GM13977 (cell line): ENCODE measurements around the gene ASB7.

Experiments used
- DNase-seq: peaks from one replicate; pipeline ENCODE4 v3.0.0; 2012; ENCODE audit warnings: low spot score
- in situ Hi-C: fragments of 300-500 bp; cut with MboI; formaldehyde crosslinking; loops from one replicate; pipeline ENCODE4 v1.12.0; 2022; ENCODE audit warnings: low sequenced_read_pairs, low pct_unique_long_range_greater_than_20kb, mixed read lengths, inconsistent platforms; ENCODE audit not compliant: unreplicated experiment
- TF ChIP-seq, protein P1 (sequence below): IDR thresholded peaks from 2 replicates; pipeline ENCODE4 v1.5.1; 2012; ENCODE audit warnings: mild to moderate bottlenecking, control low read depth; ENCODE audit not compliant: insufficient read depth; ENCODE audit errors: extremely low read depth, missing control alignments

Gene ASB7

DNA sequence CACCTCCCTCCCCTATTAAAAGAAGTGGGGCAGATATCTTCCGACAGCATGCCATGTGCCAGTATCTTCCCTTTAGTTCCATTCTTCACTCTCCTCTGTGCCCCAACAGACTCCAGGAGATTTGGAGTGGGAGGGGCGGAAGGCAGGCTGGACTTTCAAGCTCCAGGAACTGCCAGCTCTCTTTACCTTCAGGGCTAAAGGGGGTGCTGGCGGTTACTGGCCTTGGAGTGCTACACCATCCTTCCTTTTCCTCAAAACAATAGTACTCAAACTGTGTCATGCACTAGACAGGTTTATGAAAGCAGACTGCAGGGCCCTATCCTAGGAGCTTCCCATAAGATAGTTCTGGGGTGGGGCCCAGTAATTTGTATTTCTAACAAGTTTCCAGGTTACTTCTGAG lies 6.4 kb upstream of the ASB7 start:
- in situ Hi-C loops, result no loop called here

DNA sequence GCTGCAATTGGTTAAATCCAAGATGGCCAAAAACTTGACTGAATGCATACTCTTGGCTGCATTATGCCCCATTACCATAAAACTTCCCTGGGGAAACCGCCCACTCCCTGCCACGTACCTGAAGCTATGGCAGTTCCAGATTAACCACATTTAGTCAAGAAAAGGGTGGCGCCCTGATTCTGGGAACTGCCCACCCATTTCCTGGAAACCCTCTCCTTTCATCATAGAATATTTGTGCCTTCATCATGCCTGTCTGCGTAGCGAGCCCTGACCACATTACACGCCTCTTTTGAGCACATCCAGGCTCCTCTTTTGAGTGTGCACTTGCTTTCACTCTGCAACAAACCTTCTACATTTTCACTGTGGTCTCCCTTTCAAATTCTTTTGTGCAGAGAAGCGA lies 5.6 kb upstream of the ASB7 start:
- in situ Hi-C loops, result no loop called here
- TF ChIP-seq, protein P1, sequence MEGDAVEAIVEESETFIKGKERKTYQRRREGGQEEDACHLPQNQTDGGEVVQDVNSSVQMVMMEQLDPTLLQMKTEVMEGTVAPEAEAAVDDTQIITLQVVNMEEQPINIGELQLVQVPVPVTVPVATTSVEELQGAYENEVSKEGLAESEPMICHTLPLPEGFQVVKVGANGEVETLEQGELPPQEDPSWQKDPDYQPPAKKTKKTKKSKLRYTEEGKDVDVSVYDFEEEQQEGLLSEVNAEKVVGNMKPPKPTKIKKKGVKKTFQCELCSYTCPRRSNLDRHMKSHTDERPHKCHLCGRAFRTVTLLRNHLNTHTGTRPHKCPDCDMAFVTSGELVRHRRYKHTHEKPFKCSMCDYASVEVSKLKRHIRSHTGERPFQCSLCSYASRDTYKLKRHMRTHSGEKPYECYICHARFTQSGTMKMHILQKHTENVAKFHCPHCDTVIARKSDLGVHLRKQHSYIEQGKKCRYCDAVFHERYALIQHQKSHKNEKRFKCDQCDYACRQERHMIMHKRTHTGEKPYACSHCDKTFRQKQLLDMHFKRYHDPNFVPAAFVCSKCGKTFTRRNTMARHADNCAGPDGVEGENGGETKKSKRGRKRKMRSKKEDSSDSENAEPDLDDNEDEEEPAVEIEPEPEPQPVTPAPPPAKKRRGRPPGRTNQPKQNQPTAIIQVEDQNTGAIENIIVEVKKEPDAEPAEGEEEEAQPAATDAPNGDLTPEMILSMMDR, result no peak
- peak; percentile 15 for DNase-seq

More for the DNA sequence above, 6.4 kb upstream of the ASB7 start:
- TF ChIP-seq, protein P1, result no peak
- no peak for DNase-seq

DNA sequence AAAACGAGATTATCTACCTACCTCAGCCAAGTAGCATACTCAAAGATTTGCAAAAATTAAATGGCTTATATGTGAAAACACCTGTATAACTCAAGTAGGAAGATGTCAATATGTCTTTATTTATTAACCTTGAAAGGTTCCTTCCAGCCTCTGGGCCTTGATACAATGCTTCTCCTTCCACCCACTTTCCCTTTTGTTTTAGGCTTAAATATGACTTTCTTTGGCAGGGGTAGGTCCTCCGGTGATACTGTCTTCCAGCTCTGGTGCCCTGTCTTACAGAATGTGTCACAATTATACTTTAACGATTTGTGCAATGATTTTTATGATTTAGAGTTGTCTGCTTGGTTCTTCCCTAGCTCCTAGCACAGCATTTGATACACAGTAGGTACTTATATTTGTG lies 4.5 kb upstream of the ASB7 start:
- TF ChIP-seq, protein P1, result no peak
- DNase-seq, result no peak
- in situ Hi-C loops, result no loop called here

DNA sequence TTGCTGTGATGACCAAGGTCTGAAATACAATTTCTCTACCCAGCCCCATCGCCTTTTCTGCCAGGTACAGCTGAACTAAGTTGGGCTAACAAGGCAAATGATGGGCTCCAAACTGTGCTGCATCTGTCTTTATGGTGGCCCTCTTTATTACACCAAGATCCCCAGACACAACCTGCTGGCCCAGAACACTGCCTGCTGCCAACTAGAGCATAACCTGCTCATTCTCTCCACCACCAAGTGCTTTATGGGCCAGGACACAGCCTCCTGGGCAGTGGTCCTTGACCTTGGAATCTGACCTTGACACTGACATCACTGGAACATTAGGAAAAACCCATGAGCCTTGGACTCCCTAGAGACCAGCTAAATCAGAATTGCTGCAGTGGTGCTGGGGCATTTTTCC lies 3.7 kb upstream of the ASB7 start:
- in situ Hi-C loops, result no loop called here
- TF ChIP-seq, protein P1, result no peak
- DNase-seq, result no peak

DNA sequence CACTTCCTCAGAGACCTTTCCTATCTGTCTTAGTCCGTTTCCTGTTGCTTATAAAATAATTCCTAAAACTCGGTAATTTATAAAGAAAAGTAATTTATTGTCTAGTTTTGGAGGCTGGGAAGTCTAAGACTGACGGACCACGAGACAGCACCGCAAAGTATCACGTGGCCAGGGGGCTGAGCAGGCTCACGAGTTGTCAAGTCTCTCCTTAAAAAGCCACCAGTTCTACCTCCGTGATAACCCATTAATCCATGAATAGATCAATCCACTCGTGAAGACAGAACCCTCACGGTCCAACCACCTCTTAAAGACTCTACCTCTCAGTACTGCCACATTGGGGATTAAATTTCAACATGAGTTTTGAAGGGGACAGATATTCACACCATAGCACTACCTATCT lies 1.2 kb upstream of the ASB7 start:
- no peak for DNase-seq
- in situ Hi-C loops, result loop anchor here (25.0 kb wide), 2 partner anchors 661 to 1339 kb away; partner anchors contain the start of genes CHSY1 and LRRC28
- TF ChIP-seq, protein P1, result no peak

DNA sequence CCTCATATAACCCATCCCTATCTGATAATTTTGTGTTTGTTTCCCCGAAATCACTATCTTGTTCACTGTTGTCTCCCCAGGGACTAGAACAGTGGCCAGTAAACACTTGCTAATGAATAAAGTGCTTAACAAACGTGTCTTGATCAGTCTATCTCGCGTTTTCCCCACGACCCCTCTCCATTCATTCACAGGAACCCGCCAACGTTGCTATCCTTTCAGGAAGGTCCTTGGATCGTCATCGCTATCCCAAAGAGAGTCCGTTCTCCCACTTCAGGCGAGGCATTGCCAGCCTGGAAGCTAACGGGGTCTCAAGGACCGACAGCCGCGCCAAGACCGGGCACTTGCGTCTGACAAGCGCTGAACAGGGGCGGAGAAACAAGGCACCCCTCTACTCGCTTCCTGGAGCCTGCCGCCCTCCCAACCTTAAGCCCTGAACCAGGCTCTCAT lies 749 bp upstream of the ASB7 start:
- in situ Hi-C loops, result loop anchor here (25.0 kb wide), 2 partner anchors 661 to 1339 kb away; partner anchors contain the start of genes CHSY1 and LRRC28
- no peak for DNase-seq
- TF ChIP-seq, protein P1, result no peak
